IMR-90 (cell line): Measurements from ENCODE around the gene KRT6C. TPM values are rescaled to one million over a fixed set of nuclear protein-coding genes. Genes with fewer than 3 reads are reported as not detected.

Experiments used
- ATAC-seq: fragments of 200-7000 bp; cut with Tn5 transposase; 2 replicates; pipeline ENCODE4 v1.9.1; 2020; ENCODE audit warnings: low read depth, mild to moderate bottlenecking, moderate library complexity
- BruUV-seq: library from RNA; stranded (reverse); fragments of 400-500 nt; replicated peaks from 2 replicates; lab custom pipeline; 2021; lab: Mats Ljungman, UMichigan
- CTCF ChIA-PET: fragments of 300-600 bp; formaldehyde crosslinking; extraction: SDS; loops from one replicate; lab custom pipeline; 2021; ENCODE audit warnings: antibody characterized with exemption; lab: Yijun Ruan, JAX
- POLR2A ChIA-PET: fragments of 300-600 bp; sonication (Branson Sonifier 250); formaldehyde crosslinking; loops from one replicate; lab custom pipeline; 2022; ENCODE audit warnings: antibody characterized with exemption; ENCODE audit not compliant: unreplicated experiment; lab: Charles Lee
- DNase-seq: peaks from one replicate; pipeline ENCODE4 v3.0.0; 2013
- H2AFZ ChIP-seq: replicated peaks from 2 replicates; pipeline ENCODE3; 2013; ENCODE audit warnings: low read length, mild to moderate bottlenecking; ENCODE audit not compliant: poor library complexity
- H2AK5ac ChIP-seq: 2 replicates; pipeline ENCODE4 v1.6.1; 2013; ENCODE audit warnings: low read depth, low read length, inconsistent platforms
- H2AK9ac ChIP-seq: replicated peaks from 2 replicates; pipeline ENCODE3; 2013; ENCODE audit warnings: mild to moderate bottlenecking, low read depth, low read length, moderate library complexity; ENCODE audit not compliant: poor library complexity
- H2BK120ac ChIP-seq: 2 replicates; pipeline ENCODE4 v1.6.1; 2013; ENCODE audit warnings: low read depth, low read length, inconsistent platforms
- H2BK15ac ChIP-seq: 3 replicates; pipeline ENCODE4 v1.6.1; 2013; ENCODE audit warnings: low read depth, low read length, inconsistent platforms
- H2BK20ac ChIP-seq: 2 replicates; pipeline ENCODE4 v1.6.1; 2013; ENCODE audit warnings: low read depth, mild to moderate bottlenecking, inconsistent platforms, low read length, moderate library complexity
- H2BK5ac ChIP-seq: 2 replicates; pipeline ENCODE4 v1.6.1; 2013; ENCODE audit warnings: mild to moderate bottlenecking, low read depth, low read length, inconsistent platforms; ENCODE audit not compliant: poor library complexity, severe bottlenecking
- H3K14ac ChIP-seq: replicated peaks from 2 replicates; pipeline ENCODE4 v1.6.1; 2013; ENCODE audit warnings: low read depth, low read length, inconsistent platforms
- H3K18ac ChIP-seq: 2 replicates; pipeline ENCODE4 v1.6.1; 2013; ENCODE audit warnings: low read depth, low read length, control low read depth
- H3K23ac ChIP-seq: 2 replicates; pipeline ENCODE4 v1.6.1; 2013; ENCODE audit warnings: low read depth, low read length, inconsistent platforms
- H3K27ac ChIP-seq: 2 replicates; pipeline ENCODE4 v1.5.1; 2013; ENCODE audit warnings: mild to moderate bottlenecking, control low read depth, low read length; ENCODE audit not compliant: insufficient read depth
- H3K27me3 ChIP-seq: 2 replicates; pipeline ENCODE4 v1.6.1; 2013; ENCODE audit warnings: low read length; ENCODE audit not compliant: control insufficient read depth, insufficient read depth
- H3K36me3 ChIP-seq: 2 replicates; pipeline ENCODE4 v1.6.1; 2013; ENCODE audit warnings: low read length, mixed read lengths; ENCODE audit not compliant: control insufficient read depth, insufficient read depth
- H3K4ac ChIP-seq: 2 replicates; pipeline ENCODE4 v1.6.1; 2013; ENCODE audit warnings: low read depth, low read length, inconsistent platforms
- H3K4me1 ChIP-seq: 2 replicates; pipeline ENCODE4 v1.6.1; 2013; ENCODE audit warnings: low read length, mixed read lengths; ENCODE audit not compliant: control insufficient read depth, insufficient read depth
- H3K4me2 ChIP-seq: 2 replicates; pipeline ENCODE4 v1.6.1; 2013; ENCODE audit warnings: low read depth, mild to moderate bottlenecking, control low read depth, low read length, moderate library complexity
- H3K4me3 ChIP-seq: 2 replicates; pipeline ENCODE4 v1.5.1; 2013; ENCODE audit warnings: low read depth, mild to moderate bottlenecking, control low read depth, low read length, moderate library complexity; ENCODE audit not compliant: insufficient read depth
- H3K56ac ChIP-seq: 2 replicates; pipeline ENCODE4 v1.6.1; 2013; ENCODE audit warnings: low read length, inconsistent platforms; ENCODE audit not compliant: insufficient read depth; ENCODE audit errors: extremely low read depth
- H3K79me1 ChIP-seq, 2 experiments: 2 replicates each; pipeline ENCODE4 v1.6.1; 2013; ENCODE audit warnings: low read length in 2 of 2, inconsistent platforms in 1 of 2, low read depth in 1 of 2
- H3K9ac ChIP-seq: 2 replicates; pipeline ENCODE4 v1.6.1; 2013; ENCODE audit warnings: low read depth, low read length, control low read depth
- H3K9me1 ChIP-seq: 2 replicates; pipeline ENCODE4 v1.6.1; 2013; ENCODE audit warnings: low read length, inconsistent platforms; ENCODE audit not compliant: insufficient read depth
- H3K9me3 ChIP-seq: 2 replicates; pipeline ENCODE4 v1.6.1; 2013; ENCODE audit warnings: low read length; ENCODE audit not compliant: control insufficient read depth, insufficient read depth
- H4K20me1 ChIP-seq: 2 replicates; pipeline ENCODE4 v1.6.1; 2013; ENCODE audit warnings: low read length, inconsistent platforms; ENCODE audit not compliant: insufficient read depth
- H4K5ac ChIP-seq: 2 replicates; pipeline ENCODE4 v1.6.1; 2013; ENCODE audit warnings: mild to moderate bottlenecking, low read depth, low read length, control low read depth
- H4K8ac ChIP-seq, 2 experiments: 2 replicates each; pipeline ENCODE4 v1.6.1; 2013; ENCODE audit warnings: low read depth in 2 of 2, low read length in 2 of 2, control low read depth in 1 of 2, inconsistent platforms in 1 of 2
- H4K91ac ChIP-seq: 2 replicates; pipeline ENCODE4 v1.6.1; 2013; ENCODE audit warnings: low read depth, low read length, inconsistent platforms; ENCODE audit not compliant: insufficient read depth
- BHLHE40 ChIP-seq: fragments of 150-350 bp; IDR thresholded peaks from 2 replicates; pipeline ENCODE4 v1.6.1; 2016; ENCODE audit warnings: mild to moderate bottlenecking, low read depth, low read length
- CEBPB ChIP-seq: IDR thresholded peaks from 2 replicates; pipeline ENCODE4 v1.6.1; 2012; ENCODE audit warnings: low read depth, low read length, improper control_type of control experiment
- FOS ChIP-seq: fragments of 150-350 bp; IDR thresholded peaks from 2 replicates; pipeline ENCODE4 v1.6.1; 2016; ENCODE audit warnings: low read depth, low read length
- MAFK ChIP-seq: IDR thresholded peaks from 2 replicates; pipeline ENCODE4 v1.6.1; 2012; ENCODE audit warnings: low read depth, low read length, improper control_type of control experiment
- MAZ ChIP-seq: IDR thresholded peaks from 2 replicates; pipeline ENCODE4 v1.6.1; 2012; ENCODE audit warnings: low read depth, mild to moderate bottlenecking, low read length, improper control_type of control experiment, moderate library complexity, borderline replicate concordance
- POLR2A ChIP-seq: IDR thresholded peaks from 2 replicates; pipeline ENCODE4 v1.6.1; 2012; ENCODE audit warnings: mild to moderate bottlenecking, low read depth, low read length
- RAD21 ChIP-seq: IDR thresholded peaks from 2 replicates; pipeline ENCODE4 v1.6.1; 2012; ENCODE audit warnings: low read length, improper control_type of control experiment
- RCOR1 ChIP-seq: IDR thresholded peaks from 2 replicates; pipeline ENCODE4 v1.6.1; 2012; ENCODE audit warnings: mild to moderate bottlenecking, low read length, improper control_type of control experiment; ENCODE audit not compliant: insufficient replicate concordance
- RFX5 ChIP-seq: IDR thresholded peaks from 2 replicates; pipeline ENCODE4 v1.8.0; 2012; ENCODE audit warnings: low read depth, mild to moderate bottlenecking, low read length, moderate library complexity
- WGBS, 2 experiments: methylation state at CpG; one replicate each; pipeline versions ENCODE4 v1.1.5 to v1.1.7; 2013; ENCODE audit warnings: missing lambda C conversion rate in 2 of 2; ENCODE audit not compliant: insufficient read length in 1 of 2; ENCODE audit errors: extremely low coverage in 2 of 2; 5-methylcytosine and 5-hydroxymethylcytosine counted together
- dilution Hi-C: fragments of 300-500 bp; cut with HindIII; formaldehyde crosslinking; loops from one replicate; pipeline ENCODE4 v1.14.3; 2018; ENCODE audit warnings: low sequenced_read_pairs; ENCODE audit not compliant: unreplicated experiment
- in situ Hi-C: fragments of 300-500 bp; cut with MboI; formaldehyde crosslinking; loops from 3 replicates; pipeline ENCODE4 v1.14.3; 2019; ENCODE audit warnings: low sequenced_read_pairs, inconsistent platforms, mixed read lengths
- intact Hi-C: fragments of 100-400 bp; cut with micrococcal nuclease; formaldehyde crosslinking; loops from 2 replicates; pipeline ENCODE4 v1.10.0; 2022
- polyA plus RNA-seq, 3 experiments: library from polyadenylated mRNA; depleted of rRNA; stranded (reverse); fragments of >200 nt; gene quantifications; 2 replicates each; pipeline ENCODE4 v1.2.3, GENCODE V29; 2012; ENCODE audit warnings: low replicate concordance in 1 of 3
- total RNA-seq: library from RNA; depleted of rRNA; stranded (reverse); fragments of >200 nt; gene quantifications from 2 replicates; pipeline ENCODE4 v1.2.3, GENCODE V29; 2012
- TF ChIP-seq, protein P1 (sequence below): conservative IDR thresholded peaks from 2 replicates; pipeline ENCODE4 v1.5.1; 2012; ENCODE audit warnings: mild to moderate bottlenecking, low read depth, low read length, improper control_type of control experiment

KRT6C gene
- total and polyA plus RNA-seq, 2 of the 4 experiments (the other 2 are of a cell fraction): not detected

GRCh38 chr12:52428121-52428520, 45.5 kb downstream of the KRT6C start:
- ATAC-seq (no peak), DNase-seq (no peak)
- no TSS peak for BruUV-seq
- H3K14ac ChIP-seq: no peak overlapping the region
- TF ChIP-seq RFX5 (no peak), RCOR1 (no peak), CEBPB (no peak), RAD21 (no peak), MAFK (no peak), POLR2A (no peak), FOS (no peak), MAZ (no peak), BHLHE40 (no peak)
- TF ChIP-seq, protein P1, sequence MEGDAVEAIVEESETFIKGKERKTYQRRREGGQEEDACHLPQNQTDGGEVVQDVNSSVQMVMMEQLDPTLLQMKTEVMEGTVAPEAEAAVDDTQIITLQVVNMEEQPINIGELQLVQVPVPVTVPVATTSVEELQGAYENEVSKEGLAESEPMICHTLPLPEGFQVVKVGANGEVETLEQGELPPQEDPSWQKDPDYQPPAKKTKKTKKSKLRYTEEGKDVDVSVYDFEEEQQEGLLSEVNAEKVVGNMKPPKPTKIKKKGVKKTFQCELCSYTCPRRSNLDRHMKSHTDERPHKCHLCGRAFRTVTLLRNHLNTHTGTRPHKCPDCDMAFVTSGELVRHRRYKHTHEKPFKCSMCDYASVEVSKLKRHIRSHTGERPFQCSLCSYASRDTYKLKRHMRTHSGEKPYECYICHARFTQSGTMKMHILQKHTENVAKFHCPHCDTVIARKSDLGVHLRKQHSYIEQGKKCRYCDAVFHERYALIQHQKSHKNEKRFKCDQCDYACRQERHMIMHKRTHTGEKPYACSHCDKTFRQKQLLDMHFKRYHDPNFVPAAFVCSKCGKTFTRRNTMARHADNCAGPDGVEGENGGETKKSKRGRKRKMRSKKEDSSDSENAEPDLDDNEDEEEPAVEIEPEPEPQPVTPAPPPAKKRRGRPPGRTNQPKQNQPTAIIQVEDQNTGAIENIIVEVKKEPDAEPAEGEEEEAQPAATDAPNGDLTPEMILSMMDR: no peak
- H3K9me3 ChIP-seq: no peaks in the 10 kb centered on the region
- H3K9me1 ChIP-seq: no peaks in the 10 kb centered on the region
- no peaks in the 10 kb centered on the region for H3K36me3 ChIP-seq
- H2AFZ ChIP-seq: no peak overlapping the region
- no peak overlapping the region for H2AK5ac ChIP-seq
- no peak overlapping the region for H3K4me2 ChIP-seq
- dilution Hi-C loops: no loop called here
- no peak overlapping the region for H4K91ac ChIP-seq
- no peak overlapping the region for H2BK15ac ChIP-seq
- H3K4me1 ChIP-seq: no peaks in the 10 kb centered on the region
- no peak overlapping the region for H3K56ac ChIP-seq
- no peak overlapping the region for H3K9ac ChIP-seq
- H2BK120ac ChIP-seq: no peak overlapping the region
- no peak overlapping the region for H3K27ac ChIP-seq
- H4K8ac ChIP-seq: no peak overlapping the region
- intact Hi-C loops: no loop called here
- no peak overlapping the region for H3K23ac ChIP-seq
- H2BK20ac ChIP-seq: no peak overlapping the region
- ChIA-PET CTCF (interaction anchor here (0.7 kb wide), 1 partner anchor 12 kb away, joined by 3 read pairs; no protein-coding TSS in a partner anchor), POLR2A (no interaction called here)
- no peaks in the 10 kb centered on the region for H4K20me1 ChIP-seq
- no peak overlapping the region for H2BK5ac ChIP-seq
- no peak overlapping the region for H2AK9ac ChIP-seq
- H4K5ac ChIP-seq: no peak overlapping the region
- H3K18ac ChIP-seq: no peak overlapping the region
- peaks cover 68% of the 10 kb centered on the region for H3K27me3 ChIP-seq
- WGBS, 2 experiments: 78% methylated on average over 5 of the region's 10 CpGs; no CpG with 5 or more reads in 1 of the 2 experiments
- in situ Hi-C loops: no loop called here
- H3K4me3 ChIP-seq: no peak overlapping the region
- H3K79me1 ChIP-seq: no peaks in the 10 kb centered on the region
- no peak overlapping the region for H3K4ac ChIP-seq
